Measurements from ENCODE around the gene TINAGL1. TPM values are rescaled to one million over a fixed set of nuclear protein-coding genes. Genes with fewer than 3 reads are reported as not detected.

The TINAGL1 gene
- total and polyA plus RNA-seq, 2 of the 13 experiments (the other 11 are each of a cell fraction or from before 2014, with no cell fraction given) = 24.7 to 76.8 TPM

- BruUV-seq (replicated peaks) = no TSS peak
- H3K4me3 ChIP-seq (replicated peaks in 1 of 3; ENCODE audit: insufficient read depth in 1 of 3, low read depth in 2 of 3, low read length in 3 of 3) = no peak overlapping the region
These were observed 49.4 kb downstream of the TINAGL1 start for GRCh38 chr1:31625561-31626222.

GRCh38 chr1:31626223-31627207, 50.2 kb downstream of the TINAGL1 start:
- ATAC-seq (no peak), FAIRE-seq (no peak), DNase-seq (ENCODE audit: low spot score) (no peak)
- Histone ChIP-seq H3K4me2 (ENCODE audit: low read depth, low read length) (no peak overlapping the region), H3K9ac (ENCODE audit: insufficient read depth, low read depth, low read length) (no peak overlapping the region), H3K4me3 (replicated peaks in 1 of 3; ENCODE audit: insufficient read depth in 1 of 3, low read depth in 2 of 3, low read length in 3 of 3) (no peak overlapping the region), H2AFZ (ENCODE audit: low read length) (no peak overlapping the region), H3K79me2 (ENCODE audit: insufficient read depth, low read length) (no peaks in the 10 kb centered on the region), H3K36me3 (replicated peaks in 1 of 2; ENCODE audit: control insufficient read depth in 1 of 2, insufficient read depth in 2 of 2, low read length in 2 of 2) (peaks cover 17 to 32% of the 10 kb centered on the region in 2 experiments; a peak in 4 of 5 replicates), H3K27ac (ENCODE audit: extremely low read length, insufficient read depth, low read length) (no peak overlapping the region), H3K4me1 (ENCODE audit: insufficient read depth, low read length) (no peaks in the 10 kb centered on the region), H3K9me3 (ENCODE audit: low read length) (no peaks in the 10 kb centered on the region), H3K27me3 (ENCODE audit: control insufficient read depth in 1 of 2, insufficient read depth in 2 of 2, low read length in 2 of 2) (no peaks in the 10 kb centered on the region), H4K20me1 (ENCODE audit: insufficient read depth, low read length) (no peaks in the 10 kb centered on the region)
- intact Hi-C loops (cut with micrococcal nuclease; ENCODE audit: unreplicated experiment) = no loop called here
- 91% methylated on average over 18 of the region's 23 CpGs for WGBS (ENCODE audit: low lambda C conversion rate)
- BruUV-seq (replicated peaks) = TSS peak; percentile 24
- TF ChIP-seq ZNF710 (CRISPR knock-in tag; IDR thresholded peaks at IDR 0.05; ENCODE audit: borderline replicate concordance) (no peak), NRL (CRISPR knock-in tag; IDR thresholded peaks at IDR 0.05; ENCODE audit: borderline replicate concordance) (no peak), SOX6 (IDR thresholded peaks at IDR 0.05) (no peak), SOX6 (CRISPR knock-in tag; IDR thresholded peaks at IDR 0.05) (no peak), ZNF431 (CRISPR knock-in tag; IDR thresholded peaks at IDR 0.05; ENCODE audit: borderline replicate concordance, low read depth) (no peak), ZNF546 (CRISPR knock-in tag; conservative IDR thresholded peaks at IDR 0.05) (no peak), FOXJ3 (CRISPR knock-in tag; IDR thresholded peaks at IDR 0.05; ENCODE audit: borderline replicate concordance) (no peak), ZFP36L2 (CRISPR knock-in tag; IDR thresholded peaks at IDR 0.05) (no peak), ZBTB8A (CRISPR knock-in tag; IDR thresholded peaks at IDR 0.05; ENCODE audit: borderline replicate concordance, low read depth) (no peak)
- POLR2A ChIA-PET = interaction anchor here (1.3 kb wide), 1 partner anchor 8 kb away, joined by 3 read pairs; no protein-coding TSS in a partner anchor
- in situ Hi-C loops (cut with HindIII; ENCODE audit: extremely low pct_ligation_motif_present, low pct_unique_long_range_greater_than_20kb) = no loop called here
- CTCF ChIA-PET (ENCODE audit: low intra/inter-chr PET ratio, low total read pairs) = no interaction called here

More at GRCh38 chr1:31625561-31626222, 49.4 kb downstream of the TINAGL1 start:
- no peak for TF ChIP-seq ZKSCAN5 (CRISPR knock-in tag; IDR thresholded peaks at IDR 0.05)
- TF ChIP-seq EP300 (IDR thresholded peaks at IDR 0.05; ENCODE audit: low read depth in 2 of 2, low read length in 2 of 2) = no peak
- TF ChIP-seq EP300 (CRISPR knock-in tag; IDR thresholded peaks at IDR 0.05; ENCODE audit: borderline replicate concordance) = no peak
- no peak for TF ChIP-seq ESRRA (CRISPR knock-in tag; IDR thresholded peaks at IDR 0.05; ENCODE audit: low read depth)
- TF ChIP-seq ZKSCAN1 (IDR thresholded peaks at IDR 0.05; ENCODE audit: low read length) = peak; percentile 76
- intact Hi-C loops (cut with micrococcal nuclease; ENCODE audit: unreplicated experiment) (no loop called here), in situ Hi-C loops (cut with HindIII; ENCODE audit: extremely low pct_ligation_motif_present, low pct_unique_long_range_greater_than_20kb) (no loop called here)
- Histone ChIP-seq H3K9me3 (ENCODE audit: low read length) (no peaks in the 10 kb centered on the region), H3K79me2 (ENCODE audit: insufficient read depth, low read length) (no peaks in the 10 kb centered on the region), H3K4me2 (ENCODE audit: low read depth, low read length) (no peak overlapping the region), H3K36me3 (replicated peaks in 1 of 2; ENCODE audit: control insufficient read depth in 1 of 2, insufficient read depth in 2 of 2, low read length in 2 of 2) (peaks cover 12 to 26% of the 10 kb centered on the region in 2 experiments; a peak in 4 of 5 replicates), H3K4me1 (ENCODE audit: insufficient read depth, low read length) (no peaks in the 10 kb centered on the region), H3K27ac (ENCODE audit: extremely low read length, insufficient read depth, low read length) (no peak overlapping the region), H3K9ac (ENCODE audit: insufficient read depth, low read depth, low read length) (no peak overlapping the region), H2AFZ (ENCODE audit: low read length) (no peak overlapping the region), H3K27me3 (ENCODE audit: control insufficient read depth in 1 of 2, insufficient read depth in 2 of 2, low read length in 2 of 2) (no peaks in the 10 kb centered on the region), H4K20me1 (ENCODE audit: insufficient read depth, low read length) (no peaks in the 10 kb centered on the region)
- 91% methylated on average over 3 of the region's 4 CpGs for WGBS (ENCODE audit: low lambda C conversion rate)
- CTCF ChIA-PET (ENCODE audit: low intra/inter-chr PET ratio, low total read pairs) = no interaction called here
- ATAC-seq = no peak; the same call in 2 of the 3 replicates
- no peak for DNase-seq (ENCODE audit: low spot score)
- POLR2A ChIA-PET = no interaction called here
- FAIRE-seq = no peak

All from HepG2 (cell line).